Gastrocnemius medialis (tissue), 4 donors: Measurements from ENCODE around the gene BCL2L14.

Source experiments
- CTCF ChIP-seq, 5 experiments: fragments of 450-650 bp in 3 of 5; fragments of 200-600 bp in 2 of 5; sonication (generic) in 2 of 5; IDR thresholded peaks in 4 of 5; conservative IDR thresholded peaks in 1 of 5; 1 replicate in 4 of 5; 2 replicates in 1 of 5; pipeline ENCODE4 v1.5.1; 2016 to 2019; ENCODE audit warnings: antibody characterized with exemption in 5 of 5, mild to moderate bottlenecking in 3 of 5, moderate library complexity in 3 of 5
- POLR2A ChIP-seq, 2 donors: fragments of 450-650 bp; IDR thresholded peaks; one replicate each; pipeline ENCODE4 v1.6.1; 2017; ENCODE audit warnings: antibody characterized with exemption in 2 of 2, mild to moderate bottlenecking in 2 of 2, moderate library complexity in 2 of 2

GRCh38 chr12:12115514-12115913 lies 44.8 kb downstream of the BCL2L14 start:
- TF ChIP-seq POLR2A (IDR thresholded peaks at IDR 0.05) = no peak
- TF ChIP-seq CTCF (IDR thresholded peaks at IDR 0.05 in 4 of 5, conservative IDR thresholded peaks at IDR 0.05 in 1 of 5) = no peak
